D721Med (cell line): Measurements from ENCODE around the gene CTR9.

Experiments
- DNase-seq: peaks from one replicate; pipeline ENCODE4 v3.0.0; 2011; ENCODE audit warnings: low spot score; ENCODE audit not compliant: insufficient read length
- FAIRE-seq: peaks from 2 replicates; lab custom pipeline; 2011; peaks lifted over from hg19 to GRCh38; lab: Jason Lieb, UNC
- CTCF ChIP-seq: IDR thresholded peaks from 2 replicates; pipeline ENCODE4 v1.5.1; 2012; ENCODE audit warnings: mild to moderate bottlenecking, control low read depth; ENCODE audit not compliant: insufficient read depth; ENCODE audit errors: missing control alignments

Gene CTR9

DNA sequence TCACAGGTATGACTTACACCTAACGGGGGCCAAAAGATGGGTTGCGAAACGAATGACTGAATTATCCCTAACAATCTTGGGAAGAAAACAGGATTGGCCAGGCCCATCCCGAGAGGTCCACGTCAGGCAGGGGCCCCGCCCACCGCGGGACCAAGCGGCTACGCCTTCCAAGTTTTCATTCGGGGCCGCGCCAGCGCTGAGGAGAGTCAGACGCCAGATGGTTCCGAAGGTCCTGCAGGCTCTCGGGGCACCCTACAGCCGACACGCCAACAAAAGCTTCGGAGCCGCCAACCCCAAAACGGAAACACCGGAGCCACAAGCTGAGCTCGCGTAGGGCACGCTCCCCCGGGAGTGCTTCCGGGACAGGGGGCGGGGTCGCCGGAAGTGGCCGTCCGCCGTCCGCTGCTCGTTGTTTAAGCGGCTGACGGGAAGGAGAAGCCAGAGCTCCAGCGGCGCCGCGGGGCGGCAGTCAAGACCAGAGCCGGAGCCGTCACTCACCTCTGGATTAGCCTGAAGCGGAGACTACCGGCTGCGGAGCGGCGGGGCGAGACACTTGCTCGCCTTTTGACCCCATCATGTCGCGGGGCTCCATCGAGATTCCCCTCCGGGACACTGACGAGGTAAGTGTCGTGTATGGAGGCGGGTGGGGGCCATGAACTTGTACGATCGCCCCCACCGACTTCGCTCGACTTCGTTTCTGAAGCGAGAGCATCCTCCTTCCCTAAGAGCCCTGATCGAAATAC is at the start of gene CTR9:
Gene CTR9, plus strand, starts transcription at position 409 of the 743 bp plus-strand sequence. Its CDS starts 167 bp downstream, at position 576.
- peak; percentile 66 for FAIRE-seq
- no peak for DNase-seq
- peak; percentile 12 for TF ChIP-seq CTCF

GRCh38 chr11:10701982-10702381 is 49.1 kb upstream of the CTR9 start:
- TF ChIP-seq CTCF = no peak
- DNase-seq (no peak), FAIRE-seq (no peak)

- no peak for DNase-seq
- TF ChIP-seq CTCF = no peak
- FAIRE-seq = no peak
Measured at GRCh38 chr11:10708131-10708530, 42.9 kb upstream of the CTR9 start.

DNA sequence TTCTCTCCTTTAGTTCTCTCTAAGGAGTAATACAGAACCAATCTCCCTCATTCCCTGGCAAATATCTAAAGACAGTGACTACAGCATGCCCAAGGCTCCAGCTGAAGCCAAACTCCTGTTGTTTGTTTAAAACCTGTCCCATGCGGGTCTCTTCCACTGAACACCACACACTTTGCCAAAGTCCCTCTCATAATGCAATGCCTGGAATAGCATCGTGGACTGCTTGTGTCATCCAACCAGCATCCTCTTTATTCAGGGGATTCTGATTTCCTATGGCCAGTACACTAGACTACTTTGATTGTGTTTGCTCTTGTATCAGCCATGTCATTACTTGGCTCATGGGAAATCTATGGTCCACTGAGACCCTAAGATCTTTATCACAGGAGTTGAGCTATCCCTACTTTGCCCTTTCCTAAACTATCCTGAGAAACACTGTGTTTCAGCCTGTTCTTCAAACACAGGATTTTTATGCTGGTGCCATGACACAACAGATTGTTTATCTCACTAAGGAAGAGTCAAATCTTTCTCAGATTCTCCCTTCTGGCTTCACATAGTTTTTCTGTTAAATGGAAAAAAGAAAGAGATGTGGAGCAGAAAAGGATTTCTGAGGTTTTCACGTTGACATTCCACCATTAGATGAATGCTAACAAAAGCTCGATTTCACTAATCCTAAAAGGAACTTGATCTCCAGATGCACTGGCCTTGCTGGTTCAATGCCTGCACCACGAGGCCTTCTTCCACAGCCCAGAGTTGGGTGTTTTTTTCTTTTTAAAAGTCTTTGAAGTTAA is 41.6 kb upstream of the CTR9 start:
- DNase-seq = no peak
- no peak for FAIRE-seq
- TF ChIP-seq CTCF = no peak

DNA sequence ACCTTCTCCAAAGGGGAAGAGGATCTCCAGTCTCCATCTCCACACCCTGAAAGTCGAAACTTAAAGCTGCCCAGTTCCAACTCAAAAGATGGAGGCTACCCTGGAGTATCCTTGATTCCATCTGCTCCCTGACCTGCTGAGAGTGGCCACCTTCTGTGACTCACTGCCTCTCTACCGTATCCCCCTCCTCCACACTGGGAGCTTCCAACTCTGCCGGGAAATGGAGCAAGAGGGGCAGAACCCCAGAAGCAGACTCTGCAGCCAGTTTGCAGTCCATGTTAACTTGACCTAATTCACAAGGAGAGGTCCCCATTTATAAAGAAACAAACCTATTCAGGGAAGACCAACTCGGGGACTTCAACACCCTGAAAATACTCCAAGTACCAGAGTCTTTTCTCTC is 35.5 kb upstream of the CTR9 start:
- TF ChIP-seq CTCF = no peak
- no peak for DNase-seq
- no peak for FAIRE-seq

- FAIRE-seq (no peak), DNase-seq (no peak)
- no peak for TF ChIP-seq CTCF
Measured at GRCh38 chr11:10716122-10716521, 34.9 kb upstream of the CTR9 start.
